Measurements from ENCODE around the gene FAM107B. TPM values are rescaled to one million over a fixed set of nuclear protein-coding genes. Genes with fewer than 3 reads are reported as not detected.

Gene FAM107B
- total and polyA plus RNA-seq, 10 of the 15 experiments (the other 5 are each of a cell fraction or from before 2014, with no cell fraction given): 22.9 to 162 (median 86.6) TPM

DNA sequence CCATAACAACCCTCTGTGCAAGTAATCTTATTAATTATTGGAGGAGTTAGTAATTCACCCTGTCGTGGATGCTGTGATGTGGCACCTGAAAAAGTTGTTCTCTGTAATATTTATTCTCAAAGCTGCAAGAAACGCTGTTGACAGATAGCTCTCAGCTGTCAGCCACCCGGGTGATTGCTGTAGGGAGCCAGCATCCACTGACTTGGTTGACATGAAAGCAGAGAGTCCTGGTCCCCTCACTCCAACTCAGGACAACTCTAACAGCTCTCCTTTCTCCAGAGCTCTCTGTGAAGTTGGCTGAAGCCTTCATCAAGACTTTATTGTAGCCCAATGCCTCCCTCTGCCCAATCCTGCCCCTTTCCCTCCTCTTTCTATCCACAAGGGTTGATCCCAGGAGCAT is 98.0 kb downstream of the FAM107B start:
- ATAC-seq (no peak), FAIRE-seq (no peak), DNase-seq (ENCODE audit: low read depth, low spot score) (no peak)
- H3K4me2 ChIP-seq (ENCODE audit: control insufficient read depth, insufficient read depth): no peak overlapping the region
- 50% methylated on average over 3 of the region's 3 CpGs for WGBS (ENCODE audit: insufficient coverage, insufficient replicate concordance, low lambda C conversion rate, missing lambda C conversion rate)
- H3K9me3 ChIP-seq (replicated peaks; ENCODE audit: control insufficient read depth, insufficient read depth, low read length): no peaks in the 10 kb centered on the region
- SMC1A ChIA-PET (ENCODE audit: uncharacterized antibody, unreplicated experiment): interaction anchor here (1.0 to 1.2 kb wide), 2 partner anchors 19 to 37 kb away, joined by 3 read pairs; no protein-coding TSS in a partner anchor
- no peaks in the 10 kb centered on the region for H4K20me1 ChIP-seq (ENCODE audit: control insufficient read depth, insufficient read depth)
- no peak overlapping the region for H3K27ac ChIP-seq (ENCODE audit: control insufficient read depth, insufficient read depth)
- peaks cover 0 to 3% of the 10 kb centered on the region in 2 experiments; a peak in 1 of 4 replicates for H3K27me3 ChIP-seq (replicated peaks in 1 of 2; ENCODE audit: control insufficient read depth in 2 of 2, insufficient read depth in 2 of 2, low read length in 1 of 2)
- no peaks in the 10 kb centered on the region for H3K36me3 ChIP-seq (ENCODE audit: control insufficient read depth in 2 of 2, insufficient read depth in 2 of 2, low read length in 1 of 2)
- H3K79me2 ChIP-seq (ENCODE audit: control insufficient read depth, insufficient read depth, low read length): no peaks in the 10 kb centered on the region
- no TSS peak for BruUV-seq (replicated peaks)
- in situ Hi-C loops (cut with MboI): no loop called here
- intact Hi-C loops (cut with micrococcal nuclease; ENCODE audit: unreplicated experiment): no loop called here
- RAD21 ChIA-PET (ENCODE audit: unreplicated experiment): no interaction called here
- no peak overlapping the region for H3K4me3 ChIP-seq
- H3K9ac ChIP-seq (ENCODE audit: control insufficient read depth, insufficient read depth, low read length): no peak overlapping the region
- POLR2A ChIA-PET: interaction anchor here (0.5 kb wide), 1 partner anchor 15 kb away, joined by 3 read pairs; no protein-coding TSS in a partner anchor
- H2AFZ ChIP-seq (ENCODE audit: control insufficient read depth, low read depth, low read length): no peak overlapping the region
- H3K4me1 ChIP-seq (ENCODE audit: control insufficient read depth, insufficient read depth, low read length): no peaks in the 10 kb centered on the region
- CTCF ChIA-PET: interaction anchor here (0.7 to 0.8 kb wide), 2 partner anchors 16 to 146 kb away, joined by 3 read pairs; no protein-coding TSS in a partner anchor
- TF ChIP-seq ZNF24 (IDR thresholded peaks at IDR 0.05): no peak
- TF ChIP-seq, protein P1, sequence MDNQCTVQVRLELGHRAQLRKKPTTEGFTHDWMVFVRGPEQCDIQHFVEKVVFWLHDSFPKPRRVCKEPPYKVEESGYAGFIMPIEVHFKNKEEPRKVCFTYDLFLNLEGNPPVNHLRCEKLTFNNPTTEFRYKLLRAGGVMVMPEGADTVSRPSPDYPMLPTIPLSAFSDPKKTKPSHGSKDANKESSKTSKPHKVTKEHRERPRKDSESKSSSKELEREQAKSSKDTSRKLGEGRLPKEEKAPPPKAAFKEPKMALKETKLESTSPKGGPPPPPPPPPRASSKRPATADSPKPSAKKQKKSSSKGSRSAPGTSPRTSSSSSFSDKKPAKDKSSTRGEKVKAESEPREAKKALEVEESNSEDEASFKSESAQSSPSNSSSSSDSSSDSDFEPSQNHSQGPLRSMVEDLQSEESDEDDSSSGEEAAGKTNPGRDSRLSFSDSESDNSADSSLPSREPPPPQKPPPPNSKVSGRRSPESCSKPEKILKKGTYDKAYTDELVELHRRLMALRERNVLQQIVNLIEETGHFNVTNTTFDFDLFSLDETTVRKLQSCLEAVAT (IDR thresholded peaks at IDR 0.05): no peak
- TF ChIP-seq, protein P2, sequence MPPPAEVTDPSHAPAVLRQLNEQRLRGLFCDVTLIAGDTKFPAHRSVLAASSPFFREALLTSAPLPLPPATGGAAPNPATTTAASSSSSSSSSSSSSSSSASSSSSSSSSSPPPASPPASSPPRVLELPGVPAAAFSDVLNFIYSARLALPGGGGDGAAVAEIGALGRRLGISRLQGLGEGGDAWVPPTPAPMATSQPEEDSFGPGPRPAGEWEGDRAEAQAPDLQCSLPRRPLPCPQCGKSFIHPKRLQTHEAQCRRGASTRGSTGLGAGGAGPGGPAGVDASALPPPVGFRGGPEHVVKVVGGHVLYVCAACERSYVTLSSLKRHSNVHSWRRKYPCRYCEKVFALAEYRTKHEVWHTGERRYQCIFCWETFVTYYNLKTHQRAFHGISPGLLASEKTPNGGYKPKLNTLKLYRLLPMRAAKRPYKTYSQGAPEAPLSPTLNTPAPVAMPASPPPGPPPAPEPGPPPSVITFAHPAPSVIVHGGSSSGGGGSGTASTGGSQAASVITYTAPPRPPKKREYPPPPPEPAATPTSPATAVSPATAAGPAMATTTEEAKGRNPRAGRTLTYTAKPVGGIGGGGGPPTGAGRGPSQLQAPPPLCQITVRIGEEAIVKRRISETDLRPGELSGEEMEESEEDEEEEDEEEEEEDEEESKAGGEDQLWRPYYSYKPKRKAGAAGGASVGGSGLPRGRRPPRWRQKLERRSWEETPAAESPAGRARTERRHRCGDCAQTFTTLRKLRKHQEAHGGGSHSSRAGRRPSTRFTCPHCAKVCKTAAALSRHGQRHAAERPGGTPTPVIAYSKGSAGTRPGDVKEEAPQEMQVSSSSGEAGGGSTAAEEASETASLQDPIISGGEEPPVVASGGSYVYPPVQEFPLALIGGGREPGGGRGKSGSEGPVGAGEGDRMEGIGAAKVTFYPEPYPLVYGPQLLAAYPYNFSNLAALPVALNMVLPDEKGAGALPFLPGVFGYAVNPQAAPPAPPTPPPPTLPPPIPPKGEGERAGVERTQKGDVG (CRISPR knock-in tag; IDR thresholded peaks at IDR 0.05): no peak
- TF ChIP-seq, protein P3, sequence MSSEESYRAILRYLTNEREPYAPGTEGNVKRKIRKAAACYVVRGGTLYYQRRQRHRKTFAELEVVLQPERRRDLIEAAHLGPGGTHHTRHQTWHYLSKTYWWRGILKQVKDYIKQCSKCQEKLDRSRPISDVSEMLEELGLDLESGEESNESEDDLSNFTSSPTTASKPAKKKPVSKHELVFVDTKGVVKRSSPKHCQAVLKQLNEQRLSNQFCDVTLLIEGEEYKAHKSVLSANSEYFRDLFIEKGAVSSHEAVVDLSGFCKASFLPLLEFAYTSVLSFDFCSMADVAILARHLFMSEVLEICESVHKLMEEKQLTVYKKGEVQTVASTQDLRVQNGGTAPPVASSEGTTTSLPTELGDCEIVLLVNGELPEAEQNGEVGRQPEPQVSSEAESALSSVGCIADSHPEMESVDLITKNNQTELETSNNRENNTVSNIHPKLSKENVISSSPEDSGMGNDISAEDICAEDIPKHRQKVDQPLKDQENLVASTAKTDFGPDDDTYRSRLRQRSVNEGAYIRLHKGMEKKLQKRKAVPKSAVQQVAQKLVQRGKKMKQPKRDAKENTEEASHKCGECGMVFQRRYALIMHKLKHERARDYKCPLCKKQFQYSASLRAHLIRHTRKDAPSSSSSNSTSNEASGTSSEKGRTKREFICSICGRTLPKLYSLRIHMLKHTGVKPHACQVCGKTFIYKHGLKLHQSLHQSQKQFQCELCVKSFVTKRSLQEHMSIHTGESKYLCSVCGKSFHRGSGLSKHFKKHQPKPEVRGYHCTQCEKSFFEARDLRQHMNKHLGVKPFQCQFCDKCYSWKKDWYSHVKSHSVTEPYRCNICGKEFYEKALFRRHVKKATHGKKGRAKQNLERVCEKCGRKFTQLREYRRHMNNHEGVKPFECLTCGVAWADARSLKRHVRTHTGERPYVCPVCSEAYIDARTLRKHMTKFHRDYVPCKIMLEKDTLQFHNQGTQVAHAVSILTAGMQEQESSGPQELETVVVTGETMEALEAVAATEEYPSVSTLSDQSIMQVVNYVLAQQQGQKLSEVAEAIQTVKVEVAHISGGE (CRISPR knock-in tag; IDR thresholded peaks at IDR 0.05): no peak
- no peak for TF ChIP-seq SMAD1 (IDR thresholded peaks at IDR 0.05; ENCODE audit: low read depth, partially characterized antibody)
- TF ChIP-seq, protein P4, sequence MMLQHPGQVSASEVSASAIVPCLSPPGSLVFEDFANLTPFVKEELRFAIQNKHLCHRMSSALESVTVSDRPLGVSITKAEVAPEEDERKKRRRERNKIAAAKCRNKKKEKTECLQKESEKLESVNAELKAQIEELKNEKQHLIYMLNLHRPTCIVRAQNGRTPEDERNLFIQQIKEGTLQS (IDR thresholded peaks at IDR 0.05; ENCODE audit: borderline replicate concordance, extremely low read depth, low read depth, low read length): no peak
- no peak for TF ChIP-seq SPI1 (IDR thresholded peaks at IDR 0.05; ENCODE audit: borderline replicate concordance, insufficient read depth, low read depth, low read length)
- TF ChIP-seq, protein P5, sequence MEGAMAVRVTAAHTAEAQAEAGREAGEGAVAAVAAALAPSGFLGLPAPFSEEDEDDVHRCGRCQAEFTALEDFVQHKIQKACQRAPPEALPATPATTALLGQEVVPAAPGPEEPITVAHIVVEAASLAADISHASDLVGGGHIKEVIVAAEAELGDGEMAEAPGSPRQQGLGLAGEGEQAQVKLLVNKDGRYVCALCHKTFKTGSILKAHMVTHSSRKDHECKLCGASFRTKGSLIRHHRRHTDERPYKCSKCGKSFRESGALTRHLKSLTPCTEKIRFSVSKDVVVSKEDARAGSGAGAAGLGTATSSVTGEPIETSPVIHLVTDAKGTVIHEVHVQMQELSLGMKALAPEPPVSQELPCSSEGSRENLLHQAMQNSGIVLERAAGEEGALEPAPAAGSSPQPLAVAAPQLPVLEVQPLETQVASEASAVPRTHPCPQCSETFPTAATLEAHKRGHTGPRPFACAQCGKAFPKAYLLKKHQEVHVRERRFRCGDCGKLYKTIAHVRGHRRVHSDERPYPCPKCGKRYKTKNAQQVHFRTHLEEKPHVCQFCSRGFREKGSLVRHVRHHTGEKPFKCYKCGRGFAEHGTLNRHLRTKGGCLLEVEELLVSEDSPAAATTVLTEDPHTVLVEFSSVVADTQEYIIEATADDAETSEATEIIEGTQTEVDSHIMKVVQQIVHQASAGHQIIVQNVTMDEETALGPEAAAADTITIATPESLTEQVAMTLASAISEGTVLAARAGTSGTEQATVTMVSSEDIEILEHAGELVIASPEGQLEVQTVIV (IDR thresholded peaks at IDR 0.05; ENCODE audit: borderline replicate concordance, partially characterized antibody): no peak
- TF ChIP-seq, protein P6, sequence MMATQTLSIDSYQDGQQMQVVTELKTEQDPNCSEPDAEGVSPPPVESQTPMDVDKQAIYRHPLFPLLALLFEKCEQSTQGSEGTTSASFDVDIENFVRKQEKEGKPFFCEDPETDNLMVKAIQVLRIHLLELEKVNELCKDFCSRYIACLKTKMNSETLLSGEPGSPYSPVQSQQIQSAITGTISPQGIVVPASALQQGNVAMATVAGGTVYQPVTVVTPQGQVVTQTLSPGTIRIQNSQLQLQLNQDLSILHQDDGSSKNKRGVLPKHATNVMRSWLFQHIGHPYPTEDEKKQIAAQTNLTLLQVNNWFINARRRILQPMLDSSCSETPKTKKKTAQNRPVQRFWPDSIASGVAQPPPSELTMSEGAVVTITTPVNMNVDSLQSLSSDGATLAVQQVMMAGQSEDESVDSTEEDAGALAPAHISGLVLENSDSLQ (IDR thresholded peaks at IDR 0.05): no peak
- no peak for TF ChIP-seq ATF7 (IDR thresholded peaks at IDR 0.05; ENCODE audit: low read depth)
- TF ChIP-seq JUND (IDR thresholded peaks at IDR 0.05; ENCODE audit: low read depth, low read length): no peak

Measured in GM12878 (cell line).